Ovary (tissue), 3 donors: ENCODE data around the gene SNAPC2.

Experiments used
- CTCF ChIP-seq, 3 donors: fragments of 450-650 bp in 2 of 3; fragments of 200-600 bp in 1 of 3; IDR thresholded peaks; one replicate each; pipeline versions ENCODE4 v1.5.1 to v1.8.0; 2016 to 2022; ENCODE audit warnings: antibody characterized with exemption in 3 of 3, mild to moderate bottlenecking in 1 of 3
- EP300 ChIP-seq: sonication (generic); formaldehyde crosslinking; IDR thresholded peaks from one replicate; pipeline ENCODE4 v1.6.1; 2017; ENCODE audit warnings: antibody characterized with exemption
- POLR2A ChIP-seq: fragments of 450-650 bp; IDR thresholded peaks from one replicate; pipeline ENCODE4 v1.6.1; 2017; ENCODE audit warnings: antibody characterized with exemption, mild to moderate bottlenecking, moderate library complexity
- donor health status: DM: no; HTN: no; CAD: no.

DNA sequence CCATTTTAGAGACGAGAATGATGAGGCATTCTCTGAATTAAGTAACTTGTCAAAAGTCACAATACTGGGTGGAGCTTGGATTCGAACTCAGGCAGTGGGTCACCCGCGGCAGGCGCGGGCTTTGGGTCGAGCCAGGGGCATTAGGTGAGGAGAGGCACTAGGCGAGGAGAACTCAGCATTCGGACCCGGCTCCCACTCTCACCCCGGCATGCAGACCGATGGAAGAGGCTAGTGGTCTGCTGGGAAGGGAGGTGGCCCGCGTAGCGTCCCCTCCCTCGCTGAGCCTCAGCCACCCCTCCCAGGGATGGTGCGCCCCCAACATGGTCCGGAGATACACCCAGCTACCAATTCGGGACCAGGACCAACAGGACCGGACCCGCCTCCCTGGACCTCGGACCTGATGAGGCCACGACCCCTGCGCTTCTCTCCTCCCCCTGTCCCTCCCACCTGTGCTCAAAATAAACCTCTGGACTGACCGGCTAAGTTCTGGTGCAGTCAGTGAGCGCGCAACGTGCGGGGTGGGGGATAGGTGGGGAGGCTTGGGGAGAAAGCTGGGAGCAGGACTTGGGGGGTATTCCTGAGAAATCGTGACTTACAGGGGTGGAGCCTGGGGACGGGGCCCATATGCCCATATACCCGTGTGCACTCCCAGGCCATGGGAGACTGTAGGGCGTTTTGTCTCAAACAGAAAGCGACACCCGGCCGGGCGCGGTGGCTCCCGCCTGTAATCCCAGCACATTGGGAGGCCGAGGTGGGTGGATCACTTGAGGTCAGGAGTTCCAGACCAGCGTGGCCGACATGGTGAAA is 1.3 kb upstream of the SNAPC2 start:
- no peak for TF ChIP-seq CTCF (IDR thresholded peaks at IDR 0.05)
- no peak for TF ChIP-seq POLR2A
- no peak for TF ChIP-seq EP300
